Activated T-cell treated with anti-CD3 and anti-CD28 coated beads, Interleukin-2, amount 50 U/mL, for 24 hours (primary cell): Measurements from ENCODE around the gene MAGEB6B.
"Not testable (repeated sequence)": the region's sequence is repeated elsewhere in the genome, so short reads cannot be mapped to it uniquely, and the experiment has no call there.

Experiments used
- DNase-seq: peaks from one replicate; pipeline ENCODE4 v3.0.0-alpha.2; 2020
- H3K27ac Mint-ChIP-seq: 2 replicates; pipeline ENCODE4 v1.8.0; 2020; ENCODE audit warnings: mild to moderate bottlenecking, mixed read lengths
- H3K27me3 Mint-ChIP-seq: 2 replicates; pipeline ENCODE4 v1.8.0; 2020; ENCODE audit warnings: mixed read lengths
- H3K36me3 Mint-ChIP-seq: 2 replicates; pipeline ENCODE4 v1.8.0; 2020; ENCODE audit warnings: low read depth, mixed read lengths
- H3K4me1 Mint-ChIP-seq: 2 replicates; pipeline ENCODE4 v1.8.0; 2020; ENCODE audit warnings: low read depth, mixed read lengths
- H3K4me3 Mint-ChIP-seq: 2 replicates; pipeline ENCODE4 v1.8.0; 2020; ENCODE audit warnings: mild to moderate bottlenecking, moderate library complexity, mixed read lengths
- H3K9me3 Mint-ChIP-seq: 2 replicates; pipeline ENCODE4 v1.8.0; 2020; ENCODE audit warnings: mixed read lengths

MAGEB6B gene, protein sequence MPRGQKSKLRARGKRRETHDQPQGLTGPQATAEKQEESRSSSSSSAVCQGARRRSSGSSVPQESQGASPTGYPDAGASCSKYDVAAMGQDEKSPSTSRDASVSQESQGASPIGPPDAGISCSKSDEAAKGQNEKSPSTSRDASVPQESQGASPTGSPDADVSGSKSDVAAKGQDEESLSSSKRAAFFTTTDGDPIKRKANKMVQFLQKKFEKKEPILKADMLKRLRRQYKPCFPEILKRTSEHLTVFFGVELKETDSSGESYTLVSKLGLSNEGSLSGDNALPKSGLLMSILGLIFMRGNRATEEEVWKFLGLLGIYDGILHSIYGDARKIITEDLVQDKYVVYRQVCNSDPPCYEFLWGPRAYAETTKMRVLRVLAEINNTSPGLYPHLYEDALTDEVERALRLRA

DNA sequence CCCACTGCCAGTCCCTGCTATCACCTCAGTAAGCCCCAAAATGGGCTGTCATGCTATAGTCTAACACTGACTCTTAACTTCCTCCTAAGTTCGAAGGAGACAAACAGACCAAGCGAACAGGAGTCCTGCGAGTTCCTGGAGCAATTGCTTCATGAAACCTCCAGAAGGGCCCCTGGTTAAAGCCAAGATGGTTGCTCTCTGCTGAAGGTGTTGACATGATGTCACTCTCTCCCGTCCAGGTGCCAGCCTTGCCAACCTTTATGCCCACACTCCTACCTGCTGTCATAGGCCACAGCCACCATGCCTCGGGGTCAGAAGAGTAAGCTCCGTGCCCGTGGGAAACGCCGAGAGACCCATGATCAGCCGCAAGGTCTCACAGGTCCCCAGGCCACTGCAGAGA lies at the start of gene MAGEB6B:
TSS of gene MAGEB6B (plus strand) at position 301 of the 400 bp plus-strand sequence. CDS start at position 301, 0 bp downstream.
- Mint-ChIP-seq H3K4me1 (no peaks in the 10 kb centered on the region), H3K9me3 (peaks cover 6% of the 10 kb centered on the region), H3K27me3 (no peaks in the 10 kb centered on the region), H3K4me3 (no peak within 1 kb of the TSS), H3K36me3 (no peaks in the 10 kb centered on the region), H3K27ac (no peak within 1 kb of the TSS)
- no peak for DNase-seq

DNA sequence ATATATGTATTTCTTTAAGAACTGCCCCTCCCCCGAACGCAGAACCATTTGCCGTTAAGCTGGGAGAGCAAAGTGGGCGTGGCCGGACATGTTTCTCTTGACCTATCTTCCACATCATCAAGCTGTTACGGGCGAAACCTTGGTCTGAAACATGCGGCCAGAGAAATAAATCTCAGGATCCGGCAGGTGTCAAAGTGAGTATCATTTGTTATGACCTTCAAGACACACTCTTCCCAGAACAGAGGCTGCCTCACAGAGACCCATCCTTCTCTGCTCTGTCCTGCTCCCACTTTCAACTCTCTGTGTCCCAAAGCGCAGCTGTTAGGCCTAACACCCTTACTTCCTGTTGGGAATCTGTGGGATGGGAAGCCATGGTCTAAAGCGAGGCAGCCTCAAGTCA lies 22.1 kb upstream of the MAGEB6B start, which contains the start of gene MAGEB18:
TSS of gene MAGEB18 (plus strand) at position 70 of the 400 bp plus-strand sequence. CDS start 643 bp downstream, outside the sequence.
- H3K27me3 Mint-ChIP-seq = no peaks in the 10 kb centered on the region
- no peak within 1 kb of the TSS for H3K27ac Mint-ChIP-seq

GRCh38 chrX:26146024-26146423 lies 14.4 kb upstream of the MAGEB6B start:
- DNase-seq = no peak
- Mint-ChIP-seq H3K4me1 (no peaks in the 10 kb centered on the region), H3K4me3 (no peak overlapping the region), H3K9me3 (no peaks in the 10 kb centered on the region), H3K27ac (no peak overlapping the region), H3K36me3 (no peaks in the 10 kb centered on the region), H3K27me3 (no peaks in the 10 kb centered on the region)

More for the DNA sequence above, 22.1 kb upstream of the MAGEB6B start, which contains the start of gene MAGEB18:
- Mint-ChIP-seq H3K4me3 (no peak within 1 kb of the TSS), H3K4me1 (no peaks in the 10 kb centered on the region), H3K9me3 (peaks cover 3% of the 10 kb centered on the region), H3K36me3 (no peaks in the 10 kb centered on the region)
- DNase-seq = no peak

DNA sequence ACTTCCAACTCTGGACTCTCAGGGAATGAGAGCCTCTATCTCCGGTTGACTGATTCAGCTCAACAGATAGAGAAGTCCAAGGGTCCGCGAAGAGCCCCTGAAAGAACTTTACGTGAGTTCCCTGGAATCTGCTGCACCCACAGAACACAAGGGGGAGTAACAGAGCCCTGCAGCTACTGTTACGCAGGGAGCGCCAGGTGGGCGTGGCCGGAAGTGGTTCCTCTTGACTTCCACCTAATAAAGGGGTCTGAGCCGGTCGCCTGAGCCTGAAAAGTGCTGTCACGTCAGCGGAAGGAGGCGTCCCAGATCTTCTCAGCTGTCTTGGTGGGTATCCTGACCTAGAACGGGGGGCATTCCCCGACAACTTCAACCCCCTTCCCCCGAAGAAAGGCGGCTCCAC lies 31.8 kb downstream of the MAGEB6B start, which contains the start of gene MAGEB6:
TSS of gene MAGEB6 (plus strand) at position 237 of the 400 bp plus-strand sequence. CDS start 1,407 bp downstream, outside the sequence.
- Mint-ChIP-seq H3K4me3 (no peak within 1 kb of the TSS), H3K9me3 (peaks cover 3% of the 10 kb centered on the region), H3K36me3 (no peaks in the 10 kb centered on the region), H3K27ac (no peak within 1 kb of the TSS), H3K27me3 (no peaks in the 10 kb centered on the region), H3K4me1 (no peaks in the 10 kb centered on the region)
- DNase-seq = no peak

DNA sequence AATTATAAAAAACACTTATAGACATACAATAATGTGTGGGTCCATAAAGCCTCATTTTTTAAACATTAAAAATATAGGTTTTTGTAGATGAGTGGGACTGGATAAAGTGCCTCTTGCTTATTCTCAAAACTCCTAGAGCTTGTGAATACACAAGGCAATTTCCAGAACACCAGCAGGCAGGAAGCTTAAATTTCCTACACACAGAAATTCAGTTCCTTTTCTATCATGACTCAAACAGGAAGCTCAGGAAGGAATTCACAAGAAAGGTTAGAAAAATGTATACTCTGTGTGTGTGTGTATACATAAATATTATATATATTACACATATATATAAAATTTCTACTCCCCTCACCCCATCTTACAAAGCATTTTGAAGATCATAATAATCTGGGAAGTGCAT lies 43.2 kb downstream of the MAGEB6B start:
- no peaks in the 10 kb centered on the region for H3K9me3 Mint-ChIP-seq
- no peak overlapping the region for H3K4me3 Mint-ChIP-seq
- DNase-seq = no peak

GRCh38 chrX:26204717-26205116 lies 44.3 kb downstream of the MAGEB6B start:
- H3K9me3 Mint-ChIP-seq, H3K4me1 Mint-ChIP-seq, H3K27ac Mint-ChIP-seq, H3K4me3 Mint-ChIP-seq, DNase-seq, H3K27me3 Mint-ChIP-seq, H3K36me3 Mint-ChIP-seq: not testable (repeated sequence)

More for the DNA sequence above, 43.2 kb downstream of the MAGEB6B start:
- no peaks in the 10 kb centered on the region for H3K36me3 Mint-ChIP-seq
- H3K4me1 Mint-ChIP-seq = no peaks in the 10 kb centered on the region
- no peak overlapping the region for H3K27ac Mint-ChIP-seq
- H3K27me3 Mint-ChIP-seq = peaks cover 4% of the 10 kb centered on the region

- no peaks in the 10 kb centered on the region for H3K9me3 Mint-ChIP-seq
- H3K4me3 Mint-ChIP-seq = no peak overlapping the region
- H3K27ac Mint-ChIP-seq = no peak overlapping the region
- no peaks in the 10 kb centered on the region for H3K4me1 Mint-ChIP-seq
- no peak for DNase-seq
- H3K27me3 Mint-ChIP-seq = no peaks in the 10 kb centered on the region
- H3K36me3 Mint-ChIP-seq = no peaks in the 10 kb centered on the region
Observed at GRCh38 chrX:26208012-26208411, 47.6 kb downstream of the MAGEB6B start.
